Stimulated activated CD4-positive, alpha-beta T cell treated with anti-CD3 and anti-CD28 coated beads, Interleukin-2, amount 100 ng/mL, for 4 hours (primary cell): Measurements from ENCODE around the gene SPRN.
A peak's percentile ranks its signal among the peaks of the same experiment; 100 is the strongest.
"Not testable (repeated sequence)": the region's sequence is repeated elsewhere in the genome, so short reads cannot be mapped to it uniquely, and the experiment has no call there.

Experiments used
- DNase-seq: peaks from one replicate; pipeline ENCODE4 v3.0.0-alpha.2; 2020; ENCODE audit warnings: low read depth

Gene SPRN

GRCh38 chr10:133386951-133387350 lies 37.5 kb downstream of the SPRN start:
- not testable (repeated sequence) for DNase-seq

GRCh38 chr10:133385214-133385613 lies 39.2 kb downstream of the SPRN start:
- DNase-seq = no peak

- no peak for DNase-seq
Measured at GRCh38 chr10:133384071-133384470, 40.4 kb downstream of the SPRN start.

GRCh38 chr10:133383551-133383950 lies 40.9 kb downstream of the SPRN start:
- DNase-seq = no peak

- no peak for DNase-seq
Measured at GRCh38 chr10:133381036-133381435, 43.4 kb downstream of the SPRN start.

GRCh38 chr10:133379801-133380666 lies 44.4 kb downstream of the SPRN start:
- DNase-seq = no peak

GRCh38 chr10:133379152-133379800 lies 45.1 kb downstream of the SPRN start, which contains the start of gene PAOX:
TSS of gene PAOX (plus strand) at chr10:133379262. CDS start at chr10:133379317, 55 bp downstream.
- DNase-seq = no peak

GRCh38 chr10:133378251-133379096 lies 46.0 kb downstream of the SPRN start:
- no peak for DNase-seq

GRCh38 chr10:133377818-133378250 lies 46.6 kb downstream of the SPRN start:
- no peak for DNase-seq

- no peak for DNase-seq
Measured at GRCh38 chr10:133377025-133377817, 47.2 kb downstream of the SPRN start.

GRCh38 chr10:133376183-133376582 lies 48.2 kb downstream of the SPRN start:
- DNase-seq = not testable (repeated sequence)

GRCh38 chr10:133375357-133376115 lies 48.9 kb downstream of the SPRN start:
- no peak for DNase-seq

GRCh38 chr10:133373174-133374090 lies 51.0 kb downstream of the SPRN start, which contains the start of gene ECHS1:
TSS of gene ECHS1 (minus strand) at chr10:133373354. CDS start at chr10:133373333, 21 bp downstream.
- DNase-seq = peak; percentile 89

- DNase-seq = no peak
Measured at GRCh38 chr10:133372507-133372906, 51.9 kb downstream of the SPRN start.
